GM21447 (cell line): ENCODE results near the gene KCNIP1.

Source experiments
- ATAC-seq: cut with Tn5 transposase; IDR thresholded peaks from one replicate; pipeline ENCODE4 v1.9.1; 2021; ENCODE audit not compliant: unreplicated experiment

KCNIP1 gene

GRCh38 chr5:170769898-170770416 is 266.1 kb downstream of the KCNIP1 start:
- no peak for ATAC-seq

- no peak for ATAC-seq
Observed at GRCh38 chr5:170771496-170771895, 267.7 kb downstream of the KCNIP1 start.

GRCh38 chr5:170773024-170773985 is 269.5 kb downstream of the KCNIP1 start:
- no peak for ATAC-seq

- ATAC-seq: no peak
Observed at GRCh38 chr5:170774831-170775230, 271.0 kb downstream of the KCNIP1 start.

GRCh38 chr5:170781946-170782345 is 278.1 kb downstream of the KCNIP1 start:
- no peak for ATAC-seq

GRCh38 chr5:170782438-170782837 is 278.6 kb downstream of the KCNIP1 start:
- ATAC-seq: no peak

- ATAC-seq: no peak
Observed at GRCh38 chr5:170783498-170784247, 279.9 kb downstream of the KCNIP1 start, which contains the start of gene GABRP. Gene GABRP, plus strand, starts transcription at chr5:170783725. Its CDS starts 4,891 bp downstream, at chr5:170788616.

DNA sequence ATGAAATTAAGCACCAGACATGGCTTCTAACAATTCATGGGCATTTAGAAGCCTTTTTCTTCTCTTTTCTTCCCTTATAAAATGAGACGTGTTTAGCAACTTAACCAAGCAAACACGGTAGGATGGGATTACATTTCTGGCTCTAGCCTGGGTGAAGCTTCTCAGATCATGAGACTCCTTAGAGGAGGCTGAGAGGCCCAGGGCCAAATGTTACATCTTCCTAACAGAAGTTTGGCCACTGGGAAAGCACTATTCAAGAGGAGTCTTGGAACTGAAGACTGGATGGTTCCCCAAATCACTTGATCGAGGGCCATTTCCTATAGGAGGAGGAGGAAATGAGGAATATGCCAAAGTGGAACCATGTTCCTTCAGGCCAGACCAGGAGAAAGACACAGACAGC is 281.6 kb downstream of the KCNIP1 start:
- ATAC-seq: no peak
